ENCODE data around the gene LUZP4. TPM values are rescaled to one million over a fixed set of nuclear protein-coding genes. Genes with fewer than 3 reads are reported as not detected.

LUZP4 gene
- total and polyA plus RNA-seq, 10 of the 15 experiments (the other 5 are each of a cell fraction or from before 2014, with no cell fraction given): not detected

- TF ChIP-seq PRDM15 (CRISPR knock-in tag; IDR thresholded peaks at IDR 0.05) (no peak), ATF7 (IDR thresholded peaks at IDR 0.05; ENCODE audit: low read depth) (no peak)
Measured at GRCh38 chrX:115348446-115349225, 59.1 kb downstream of the LUZP4 start (continued).

- no peak overlapping the region for H3K9ac ChIP-seq (ENCODE audit: control insufficient read depth, insufficient read depth, low read length)
- H2AFZ ChIP-seq (ENCODE audit: control insufficient read depth, low read depth, low read length): no peak overlapping the region
- H3K27ac ChIP-seq (ENCODE audit: control insufficient read depth, insufficient read depth): no peak overlapping the region
- no peaks in the 10 kb centered on the region; a peak in 1 of 4 replicates for H3K27me3 ChIP-seq (replicated peaks in 1 of 2; ENCODE audit: control insufficient read depth in 2 of 2, insufficient read depth in 2 of 2, low read length in 1 of 2)
- BruUV-seq (replicated peaks): no TSS peak
- no peak overlapping the region for H3K4me3 ChIP-seq
- ATAC-seq (no peak), DNase-seq (ENCODE audit: low read depth, low spot score) (no peak), FAIRE-seq (no peak)
- H3K36me3 ChIP-seq (ENCODE audit: control insufficient read depth in 2 of 2, insufficient read depth in 2 of 2, low read length in 1 of 2): no peaks in the 10 kb centered on the region
- ChIA-PET CTCF (interaction anchor here (1.3 to 1.9 kb wide), 2 partner anchors 9 to 212 kb away, joined by 3 to 7 read pairs; no protein-coding TSS in a partner anchor), SMC1A (ENCODE audit: uncharacterized antibody, unreplicated experiment) (no interaction called here), POLR2A (interaction anchor here (0.5 kb wide), 1 partner anchor 1042 kb away, joined by 4 read pairs; no protein-coding TSS in a partner anchor), RAD21 (ENCODE audit: unreplicated experiment) (no interaction called here)
- no peaks in the 10 kb centered on the region for H4K20me1 ChIP-seq (ENCODE audit: control insufficient read depth, insufficient read depth)
- 34% methylated on average over 10 of the region's 10 CpGs for WGBS (ENCODE audit: insufficient coverage, insufficient replicate concordance, low lambda C conversion rate, missing lambda C conversion rate)
- H3K4me1 ChIP-seq (ENCODE audit: control insufficient read depth, insufficient read depth, low read length): no peaks in the 10 kb centered on the region
- no peaks in the 10 kb centered on the region; the same call in 2 of the 3 replicates for H3K9me3 ChIP-seq (replicated peaks; ENCODE audit: control insufficient read depth, insufficient read depth, low read length)
- in situ Hi-C loops (cut with MboI) (no loop called here), intact Hi-C loops (cut with micrococcal nuclease; ENCODE audit: unreplicated experiment) (no loop called here)
- no peak overlapping the region for H3K4me2 ChIP-seq (ENCODE audit: control insufficient read depth, insufficient read depth)
- H3K79me2 ChIP-seq (ENCODE audit: control insufficient read depth, insufficient read depth, low read length): no peaks in the 10 kb centered on the region
- TF ChIP-seq MYB (IDR thresholded peaks at IDR 0.05; ENCODE audit: borderline replicate concordance, low read depth, low read length) (no peak), PAX8 (IDR thresholded peaks at IDR 0.05) (no peak), SIN3A (IDR thresholded peaks at IDR 0.05; ENCODE audit: low read depth, low read length) (no peak), REST (IDR thresholded peaks at IDR 0.05; ENCODE audit: low read depth, low read length) (no peak), SMC3 (IDR thresholded peaks at IDR 0.05; ENCODE audit: borderline replicate concordance, low read length) (no peak), CEBPB (IDR thresholded peaks at IDR 0.05; ENCODE audit: borderline replicate concordance in 1 of 2, low read depth in 2 of 2, low read length in 2 of 2) (no peak), ZNF622 (IDR thresholded peaks at IDR 0.05) (no peak), POLR2AphosphoS2 (IDR thresholded peaks at IDR 0.05; ENCODE audit: low read depth, low read length) (no peak), CHD4 (IDR thresholded peaks at IDR 0.05) (no peak), PML (IDR thresholded peaks at IDR 0.05; ENCODE audit: low read length) (no peak), USF2 (IDR thresholded peaks at IDR 0.05; ENCODE audit: borderline replicate concordance, low read depth, low read length) (no peak)
Measured at GRCh38 chrX:115350711-115351381, 61.3 kb downstream of the LUZP4 start.
